Right atrium auricular region (tissue), 2 donors: ENCODE data around the gene HEPHL1. TPM values are rescaled to one million over a fixed set of nuclear protein-coding genes. Genes with fewer than 3 reads are reported as not detected.

Experiments
- DNase-seq: peaks from one replicate; pipeline ENCODE4 v3.0.0-alpha.2; 2019; ENCODE audit warnings: low spot score
- H3K27ac ChIP-seq, 2 donors: fragments of 200-600 bp; sonication (generic); 1 replicate in 1 of 2; 2 replicates in 1 of 2; pipeline ENCODE4 v1.5.1; 2016 to 2019
- H3K27me3 ChIP-seq, 2 donors: fragments of 200-600 bp; sonication (generic); one replicate each; pipeline versions ENCODE4 v1.5.1 to v1.6.0; 2017 to 2019
- H3K36me3 ChIP-seq: fragments of 200-600 bp; sonication (generic); one replicate; pipeline ENCODE4 v1.5.1; 2016
- H3K4me1 ChIP-seq, 2 donors: fragments of 200-600 bp; sonication (generic); one replicate each; pipeline versions ENCODE4 v1.5.1 to v1.6.0; 2017 to 2019
- H3K4me3 ChIP-seq, 2 donors: fragments of 200-600 bp; sonication (generic); 1 replicate in 1 of 2; 2 replicates in 1 of 2; pipeline ENCODE4 v1.5.1; 2017 to 2019; ENCODE audit warnings: mild to moderate bottlenecking in 1 of 2, moderate library complexity in 1 of 2
- H3K9me3 ChIP-seq, 2 donors: fragments of 200-600 bp; sonication (generic); one replicate each; pipeline ENCODE4 v1.5.1; 2019
- CTCF ChIP-seq, 2 donors: fragments of 200-600 bp; sonication (generic); IDR thresholded peaks; one replicate each; pipeline ENCODE4 v1.5.1; 2019; ENCODE audit warnings: antibody characterized with exemption in 2 of 2
- total RNA-seq, 2 donors: library from RNA; depleted of rRNA; stranded (reverse); fragments of >200 nt; gene quantifications; one replicate each; pipeline ENCODE4 v1.1.0, GENCODE V29; 2016

The HEPHL1 gene
- total RNA-seq, 2 donors from 2014 or later, result not detected

GRCh38 chr11:94011478-94011877, 9.7 kb upstream of the HEPHL1 start:
- Histone ChIP-seq H3K36me3 (no peaks in the 10 kb centered on the region), H3K27ac (no peak overlapping the region), H3K27me3 (no peaks in the 10 kb centered on the region), H3K4me1 (no peaks in the 10 kb centered on the region), H3K4me3 (no peak overlapping the region), H3K9me3 (no peaks in the 10 kb centered on the region)
- no peak for DNase-seq
- no peak for TF ChIP-seq CTCF (IDR thresholded peaks at IDR 0.05)

- Histone ChIP-seq H3K9me3 (no peaks in the 10 kb centered on the region), H3K27me3 (no peaks in the 10 kb centered on the region), H3K27ac (no peak overlapping the region), H3K36me3 (no peaks in the 10 kb centered on the region), H3K4me3 (no peak overlapping the region), H3K4me1 (no peaks in the 10 kb centered on the region)
- DNase-seq, result no peak
- TF ChIP-seq CTCF (IDR thresholded peaks at IDR 0.05), result no peak
These were observed 3.7 kb upstream of the HEPHL1 start for GRCh38 chr11:94017446-94017845.

- no peaks in the 10 kb centered on the region for H3K27me3 ChIP-seq
- H3K36me3 ChIP-seq, result no peaks in the 10 kb centered on the region
- no peak overlapping the region for H3K27ac ChIP-seq
- H3K9me3 ChIP-seq, result no peaks in the 10 kb centered on the region
- no peak overlapping the region for H3K4me3 ChIP-seq
- no peaks in the 10 kb centered on the region for H3K4me1 ChIP-seq
- no peak for TF ChIP-seq CTCF (IDR thresholded peaks at IDR 0.05)
- no peak for DNase-seq
These were observed 2.4 kb upstream of the HEPHL1 start for GRCh38 chr11:94018721-94019120.

- Histone ChIP-seq H3K27ac (no peak overlapping the region), H3K9me3 (peaks cover 0 to 9% of the 10 kb centered on the region in 2 donors), H3K36me3 (no peaks in the 10 kb centered on the region), H3K27me3 (no peaks in the 10 kb centered on the region), H3K4me3 (no peak overlapping the region), H3K4me1 (no peaks in the 10 kb centered on the region)
- DNase-seq, result no peak
- TF ChIP-seq CTCF (IDR thresholded peaks at IDR 0.05), result no peak
These were observed 2.7 kb downstream of the HEPHL1 start for GRCh38 chr11:94023856-94024255.

GRCh38 chr11:94024547-94024946, 3.4 kb downstream of the HEPHL1 start:
- Histone ChIP-seq H3K4me1 (no peaks in the 10 kb centered on the region), H3K36me3 (no peaks in the 10 kb centered on the region), H3K27ac (no peak overlapping the region), H3K4me3 (no peak overlapping the region), H3K9me3 (peaks cover 0 to 9% of the 10 kb centered on the region in 2 donors), H3K27me3 (no peaks in the 10 kb centered on the region)
- no peak for TF ChIP-seq CTCF (IDR thresholded peaks at IDR 0.05)
- DNase-seq, result no peak

GRCh38 chr11:94025690-94026394, 4.7 kb downstream of the HEPHL1 start:
- Histone ChIP-seq H3K9me3 (peaks cover 0 to 9% of the 10 kb centered on the region in 2 donors), H3K36me3 (no peaks in the 10 kb centered on the region), H3K4me1 (no peaks in the 10 kb centered on the region), H3K27ac (no peak overlapping the region), H3K27me3 (no peaks in the 10 kb centered on the region), H3K4me3 (no peak overlapping the region)
- TF ChIP-seq CTCF (IDR thresholded peaks at IDR 0.05), result no peak
- no peak for DNase-seq
